CD4-positive, CD25-positive, alpha-beta regulatory T cell (primary cell): Measurements from ENCODE around the gene AOC2. TPM values are rescaled to one million over a fixed set of nuclear protein-coding genes. Genes with fewer than 3 reads are reported as not detected.
"Not testable (repeated sequence)": the region's sequence is repeated elsewhere in the genome, so short reads cannot be mapped to it uniquely, and the experiment has no call there.

Experiments
- ATAC-seq, 2 donors: fragments of 150-1000 bp; cut with Tn5 transposase; one replicate each; pipeline ENCODE4 v1.10.0; 2021; ENCODE audit warnings: low read depth in 2 of 2, moderate number of reproducible peaks in 2 of 2, moderate library complexity in 1 of 2
- DNase-seq, 3 donors: peaks; one replicate each; pipeline versions ENCODE4 v3.0.0 to v3.0.0-alpha.2; 2012 to 2022; ENCODE audit warnings: mixed read lengths in 1 of 3
- H3K27ac ChIP-seq: one replicate; pipeline ENCODE4 v1.7.0; 2013; ENCODE audit warnings: mild to moderate bottlenecking, low read length; ENCODE audit not compliant: insufficient read depth, poor library complexity, severe bottlenecking
- H3K27me3 ChIP-seq: one replicate; pipeline ENCODE4 v1.7.0; 2013; ENCODE audit warnings: low read length; ENCODE audit not compliant: control insufficient read depth, insufficient read depth
- H3K36me3 ChIP-seq: one replicate; pipeline ENCODE4 v1.7.0; 2013; ENCODE audit warnings: mild to moderate bottlenecking, low read length, moderate library complexity; ENCODE audit not compliant: control insufficient read depth, insufficient read depth
- H3K4me1 ChIP-seq: 2 replicates; pipeline ENCODE4 v1.7.0; 2013; ENCODE audit warnings: mild to moderate bottlenecking, low read length; ENCODE audit not compliant: insufficient read depth, control insufficient read depth, poor library complexity, severe bottlenecking
- H3K4me3 ChIP-seq: one replicate; pipeline ENCODE4 v1.7.0; 2013; ENCODE audit warnings: low read depth, mild to moderate bottlenecking, low read length, moderate library complexity
- H3K9me3 ChIP-seq, 2 experiments: 1 replicate in 1 of 2; 2 replicates in 1 of 2; pipeline ENCODE4 v1.7.0; 2013; ENCODE audit warnings: low read length in 2 of 2, mild to moderate bottlenecking in 1 of 2, moderate library complexity in 1 of 2; ENCODE audit not compliant: control insufficient read depth in 2 of 2
- H3K27ac Mint-ChIP-seq, 3 donors: one replicate each; pipeline ENCODE4 v1.8.0; 2020 to 2022; ENCODE audit warnings: mild to moderate bottlenecking in 3 of 3, mixed read lengths in 3 of 3, moderate library complexity in 2 of 3
- H3K27me3 Mint-ChIP-seq: one replicate; pipeline ENCODE4 v1.8.0; 2022; ENCODE audit warnings: mild to moderate bottlenecking, mixed read lengths
- H3K36me3 Mint-ChIP-seq: one replicate; pipeline ENCODE4 v1.8.0; 2020; ENCODE audit warnings: mixed read lengths
- H3K4me1 Mint-ChIP-seq, 4 donors: one replicate each; pipeline ENCODE4 v1.8.0; 2020 to 2022; ENCODE audit warnings: mixed read lengths in 4 of 4, mild to moderate bottlenecking in 1 of 4
- H3K4me3 Mint-ChIP-seq, 4 donors: one replicate each; pipeline ENCODE4 v1.8.0; 2020 to 2022; ENCODE audit warnings: mild to moderate bottlenecking in 4 of 4, mixed read lengths in 4 of 4, moderate library complexity in 3 of 4
- H3K9me3 Mint-ChIP-seq, 7 donors: one replicate each; pipeline ENCODE4 v1.8.0; 2020 to 2022; ENCODE audit warnings: mixed read lengths in 7 of 7, mild to moderate bottlenecking in 3 of 7, moderate library complexity in 2 of 7
- polyA plus RNA-seq, 4 donors: library from polyadenylated mRNA; unstranded; fragments of 300-500 nt; fragmentation: Illumina TruSeq; gene quantifications; one replicate each; pipeline ENCODE4 v1.2.3, GENCODE V29; 2021
- total RNA-seq: library from RNA; stranded (reverse); gene quantifications from one replicate; pipeline ENCODE4 v1.2.3, GENCODE V29; 2022

The AOC2 gene
- total and polyA plus RNA-seq, 5 donors from 2014 or later = 0.17 to 2.3 TPM; not detected in 3

- not testable (repeated sequence) for ATAC-seq, H3K4me3 ChIP-seq, H3K4me1 Mint-ChIP-seq, H3K27ac ChIP-seq, H3K4me1 ChIP-seq, H3K36me3 ChIP-seq, H3K4me3 Mint-ChIP-seq, DNase-seq, H3K27me3 ChIP-seq, H3K36me3 Mint-ChIP-seq, H3K9me3 Mint-ChIP-seq, H3K27ac Mint-ChIP-seq, H3K9me3 ChIP-seq
- peaks cover 35% of the 10 kb centered on the region for H3K27me3 Mint-ChIP-seq
Measured at GRCh38 chr17:42873932-42874695, 29.7 kb downstream of the AOC2 start.

- no peak overlapping the region for H3K4me3 ChIP-seq
- H3K4me1 Mint-ChIP-seq = no peaks in the 10 kb centered on the region
- no peaks in the 10 kb centered on the region for H3K9me3 ChIP-seq
- DNase-seq = no peak
- no peak for ATAC-seq
- no peak overlapping the region for H3K27ac ChIP-seq
- no peaks in the 10 kb centered on the region for H3K36me3 Mint-ChIP-seq
- no peak overlapping the region for H3K27ac Mint-ChIP-seq
- H3K9me3 Mint-ChIP-seq = peaks cover 0 to 2% (median 0%) of the 10 kb centered on the region in 7 donors
- H3K27me3 Mint-ChIP-seq = peaks cover 24% of the 10 kb centered on the region
- no peaks in the 10 kb centered on the region for H3K36me3 ChIP-seq
- no peak overlapping the region for H3K4me3 Mint-ChIP-seq
- H3K4me1 ChIP-seq = no peaks in the 10 kb centered on the region
- no peaks in the 10 kb centered on the region for H3K27me3 ChIP-seq
Measured at GRCh38 chr17:42877037-42877436, 32.7 kb downstream of the AOC2 start.

GRCh38 chr17:42878123-42878880 is 33.9 kb downstream of the AOC2 start:
- Mint-ChIP-seq H3K27ac (no peak overlapping the region), H3K4me3 (no peak overlapping the region)
- no peak for ATAC-seq

GRCh38 chr17:42878924-42879595 is 34.7 kb downstream of the AOC2 start:
- ATAC-seq (no peak), DNase-seq (no peak)
- H3K27ac ChIP-seq = no peak overlapping the region
- H3K4me1 ChIP-seq = no peaks in the 10 kb centered on the region
- Mint-ChIP-seq H3K4me3 (no peak overlapping the region), H3K4me1 (no peaks in the 10 kb centered on the region), H3K27ac (no peak overlapping the region), H3K27me3 (peaks cover 19% of the 10 kb centered on the region), H3K36me3 (no peaks in the 10 kb centered on the region), H3K9me3 (peaks cover 0 to 2% (median 0%) of the 10 kb centered on the region in 7 donors)
- H3K36me3 ChIP-seq = no peaks in the 10 kb centered on the region
- H3K27me3 ChIP-seq = no peaks in the 10 kb centered on the region
- H3K9me3 ChIP-seq = no peaks in the 10 kb centered on the region
- H3K4me3 ChIP-seq = no peak overlapping the region

More at GRCh38 chr17:42878123-42878880, 33.9 kb downstream of the AOC2 start:
- peaks cover 21% of the 10 kb centered on the region for H3K27me3 Mint-ChIP-seq
- Histone ChIP-seq H3K36me3 (no peaks in the 10 kb centered on the region), H3K4me3 (no peak overlapping the region), H3K27me3 (no peaks in the 10 kb centered on the region), H3K27ac (no peak overlapping the region), H3K9me3 (no peaks in the 10 kb centered on the region), H3K4me1 (no peaks in the 10 kb centered on the region)
- H3K4me1 Mint-ChIP-seq = no peaks in the 10 kb centered on the region
- no peaks in the 10 kb centered on the region for H3K36me3 Mint-ChIP-seq
- DNase-seq = no peak
- H3K9me3 Mint-ChIP-seq = peaks cover 0 to 2% (median 0%) of the 10 kb centered on the region in 7 donors

- no peaks in the 10 kb centered on the region for H3K36me3 Mint-ChIP-seq
- no peaks in the 10 kb centered on the region for H3K4me1 Mint-ChIP-seq
- no peaks in the 10 kb centered on the region for H3K4me1 ChIP-seq
- ATAC-seq (no peak), DNase-seq (no peak)
- peaks cover 0 to 2% (median 0%) of the 10 kb centered on the region in 7 donors for H3K9me3 Mint-ChIP-seq
- H3K36me3 ChIP-seq = no peaks in the 10 kb centered on the region
- H3K27me3 Mint-ChIP-seq = peaks cover 19% of the 10 kb centered on the region
- no peak overlapping the region for H3K27ac ChIP-seq
- H3K4me3 ChIP-seq = no peak overlapping the region
- no peak overlapping the region for H3K4me3 Mint-ChIP-seq
- H3K9me3 ChIP-seq = no peaks in the 10 kb centered on the region
- H3K27me3 ChIP-seq = no peaks in the 10 kb centered on the region
- H3K27ac Mint-ChIP-seq = no peak overlapping the region
Measured at GRCh38 chr17:42879596-42879985, 35.2 kb downstream of the AOC2 start.

GRCh38 chr17:42880776-42881310 is 36.5 kb downstream of the AOC2 start:
- H3K4me3 Mint-ChIP-seq = no peak overlapping the region
- no peak overlapping the region for H3K27ac Mint-ChIP-seq
- peaks cover 0 to 2% (median 0%) of the 10 kb centered on the region in 7 donors for H3K9me3 Mint-ChIP-seq
- no peaks in the 10 kb centered on the region for H3K4me1 ChIP-seq
- no peaks in the 10 kb centered on the region for H3K9me3 ChIP-seq
- ATAC-seq (no peak), DNase-seq (no peak)
- H3K36me3 ChIP-seq = no peaks in the 10 kb centered on the region
- H3K4me1 Mint-ChIP-seq = no peaks in the 10 kb centered on the region
- H3K4me3 ChIP-seq = no peak overlapping the region
- H3K27me3 ChIP-seq = no peaks in the 10 kb centered on the region
- H3K27me3 Mint-ChIP-seq = peaks cover 18% of the 10 kb centered on the region
- no peaks in the 10 kb centered on the region for H3K36me3 Mint-ChIP-seq
- no peak overlapping the region for H3K27ac ChIP-seq

- not testable (repeated sequence) for H3K27ac ChIP-seq, H3K36me3 ChIP-seq, H3K9me3 Mint-ChIP-seq, H3K27ac Mint-ChIP-seq, H3K4me1 Mint-ChIP-seq, H3K4me3 Mint-ChIP-seq, H3K4me3 ChIP-seq, DNase-seq, H3K9me3 ChIP-seq, ATAC-seq, H3K4me1 ChIP-seq, H3K36me3 Mint-ChIP-seq, H3K27me3 ChIP-seq
- peaks cover 22% of the 10 kb centered on the region for H3K27me3 Mint-ChIP-seq
Measured at GRCh38 chr17:42881706-42882105, 37.3 kb downstream of the AOC2 start.
